Suppressor macrophage (primary cell): ENCODE results near the gene TEX28.
"Not testable (repeated sequence)": the region's sequence is repeated elsewhere in the genome, so short reads cannot be mapped to it uniquely, and the experiment has no call there.

Experiments used
- DNase-seq, 4 experiments: peaks; one replicate each; pipeline ENCODE4 v3.0.0-alpha.2; 2020 to 2022

Gene TEX28

GRCh38 chrX:154239982-154240503 lies 54.9 kb downstream of the TEX28 start:
- DNase-seq, result peak in 1 of 4 experiments; percentile 0

- DNase-seq, result not testable (repeated sequence)
These were observed 55.9 kb downstream of the TEX28 start for GRCh38 chrX:154238939-154239559.

- DNase-seq, result not testable (repeated sequence)
These were observed 61.3 kb downstream of the TEX28 start for GRCh38 chrX:154233620-154234019.

GRCh38 chrX:154231443-154231842 lies 63.5 kb downstream of the TEX28 start:
- DNase-seq, result not testable (repeated sequence)

GRCh38 chrX:154226706-154227105 lies 68.2 kb downstream of the TEX28 start:
- not testable (repeated sequence) for DNase-seq

- not testable (repeated sequence) for DNase-seq
These were observed 69.6 kb downstream of the TEX28 start for GRCh38 chrX:154225292-154225691.
